ENCODE data around the gene FARP1. TPM values are rescaled to one million over a fixed set of nuclear protein-coding genes. Genes with fewer than 3 reads are reported as not detected.

Gene FARP1
- total RNA-seq, 1 donor from 2014 or later: 289 TPM

DNA sequence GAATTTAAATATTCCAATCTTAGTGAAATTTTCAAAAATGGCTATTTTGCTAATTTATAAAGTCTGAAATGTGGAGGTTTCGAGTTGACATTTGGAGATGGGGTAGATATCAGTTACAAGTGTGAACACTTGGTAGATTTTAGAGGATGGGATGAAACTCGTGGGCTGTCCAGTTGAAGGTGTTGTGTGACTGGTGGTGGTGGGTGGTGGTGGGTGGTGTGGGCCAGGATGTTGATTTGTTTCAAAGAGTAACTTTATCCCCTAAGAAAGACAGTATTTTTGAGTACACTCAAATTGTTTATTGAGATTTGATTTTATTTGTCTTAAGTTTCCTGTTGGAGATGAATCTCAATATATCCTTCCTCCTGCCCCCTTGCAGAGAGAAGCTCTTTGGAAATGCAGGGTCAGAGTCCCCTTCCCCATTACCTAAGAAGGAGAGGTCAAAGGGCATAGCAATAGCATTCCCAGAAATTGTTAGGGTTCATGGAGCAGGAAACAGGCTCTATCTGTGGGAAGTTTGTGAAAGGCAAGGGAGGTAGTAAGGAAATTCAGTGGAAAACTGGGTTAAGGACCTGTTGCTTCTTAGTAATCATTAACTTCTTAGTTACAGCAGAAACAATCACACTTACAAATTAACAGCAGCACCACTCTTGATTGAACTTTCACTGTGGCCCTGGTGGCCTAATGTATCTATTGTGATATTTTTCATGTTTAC is 167.7 kb downstream of the FARP1 start:
- peaks cover 9% of the 10 kb centered on the region for H3K36me3 Mint-ChIP-seq
- DNase-seq (ENCODE audit: low spot score in 2 of 2, unreplicated experiment in 2 of 2): no peak
- peaks cover 31% of the 10 kb centered on the region for H3K4me1 Mint-ChIP-seq
- H3K4me3 Mint-ChIP-seq: no peak overlapping the region
- H3K27ac Mint-ChIP-seq: peak overlapping the region; percentile 63
- TF ChIP-seq, protein P1, sequence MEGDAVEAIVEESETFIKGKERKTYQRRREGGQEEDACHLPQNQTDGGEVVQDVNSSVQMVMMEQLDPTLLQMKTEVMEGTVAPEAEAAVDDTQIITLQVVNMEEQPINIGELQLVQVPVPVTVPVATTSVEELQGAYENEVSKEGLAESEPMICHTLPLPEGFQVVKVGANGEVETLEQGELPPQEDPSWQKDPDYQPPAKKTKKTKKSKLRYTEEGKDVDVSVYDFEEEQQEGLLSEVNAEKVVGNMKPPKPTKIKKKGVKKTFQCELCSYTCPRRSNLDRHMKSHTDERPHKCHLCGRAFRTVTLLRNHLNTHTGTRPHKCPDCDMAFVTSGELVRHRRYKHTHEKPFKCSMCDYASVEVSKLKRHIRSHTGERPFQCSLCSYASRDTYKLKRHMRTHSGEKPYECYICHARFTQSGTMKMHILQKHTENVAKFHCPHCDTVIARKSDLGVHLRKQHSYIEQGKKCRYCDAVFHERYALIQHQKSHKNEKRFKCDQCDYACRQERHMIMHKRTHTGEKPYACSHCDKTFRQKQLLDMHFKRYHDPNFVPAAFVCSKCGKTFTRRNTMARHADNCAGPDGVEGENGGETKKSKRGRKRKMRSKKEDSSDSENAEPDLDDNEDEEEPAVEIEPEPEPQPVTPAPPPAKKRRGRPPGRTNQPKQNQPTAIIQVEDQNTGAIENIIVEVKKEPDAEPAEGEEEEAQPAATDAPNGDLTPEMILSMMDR (IDR thresholded peaks at IDR 0.05; ENCODE audit: unreplicated experiment): no peak
- no peaks in the 10 kb centered on the region for H3K27me3 Mint-ChIP-seq (ENCODE audit: low read depth)
- H3K9me3 Mint-ChIP-seq: peaks cover 3% of the 10 kb centered on the region

DNA sequence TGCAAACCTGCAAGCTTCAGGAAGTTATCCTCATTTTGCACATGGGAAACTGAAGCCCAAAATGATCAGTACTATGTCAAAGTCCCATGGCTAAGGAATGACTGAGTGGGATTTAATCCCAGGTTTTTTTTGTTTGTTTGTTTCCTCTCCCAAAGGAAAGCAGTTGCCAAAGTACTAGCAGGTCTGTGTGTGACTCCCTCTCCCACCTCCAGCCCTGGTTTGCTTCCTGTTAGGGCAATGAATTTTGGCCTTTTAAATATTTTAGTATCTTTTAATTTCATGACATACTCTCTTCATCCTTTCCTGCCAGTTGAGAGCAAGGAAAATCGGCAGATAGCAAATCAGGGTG is 168.3 kb downstream of the FARP1 start:
- Mint-ChIP-seq H3K4me1 (peaks cover 34% of the 10 kb centered on the region), H3K36me3 (peaks cover 8% of the 10 kb centered on the region), H3K4me3 (no peak overlapping the region), H3K9me3 (no peaks in the 10 kb centered on the region), H3K27me3 (ENCODE audit: low read depth) (no peaks in the 10 kb centered on the region), H3K27ac (no peak overlapping the region)
- no peak for DNase-seq (ENCODE audit: low spot score in 2 of 2, unreplicated experiment in 2 of 2)
- TF ChIP-seq, protein P1 (IDR thresholded peaks at IDR 0.05; ENCODE audit: unreplicated experiment): no peak

DNA sequence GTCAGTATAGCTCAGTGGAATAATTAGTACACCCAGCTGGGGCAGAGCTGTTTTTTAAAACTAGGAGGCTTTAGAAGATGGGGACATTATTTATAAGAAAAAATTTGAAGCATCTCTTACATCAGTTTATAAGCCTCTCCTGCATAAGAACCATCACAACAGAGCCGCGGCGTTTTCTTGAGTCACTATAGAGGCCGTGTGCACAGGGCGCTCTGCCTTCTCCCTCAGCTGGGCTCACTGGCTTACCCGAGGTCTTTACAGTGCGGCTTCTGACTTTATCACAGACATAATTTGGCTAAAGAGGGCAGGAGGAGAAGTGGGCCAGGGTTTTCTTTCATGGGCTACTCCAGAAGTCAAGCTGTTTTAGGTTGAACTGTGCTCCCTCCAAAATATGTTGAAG is 169.7 kb downstream of the FARP1 start:
- peaks cover 8% of the 10 kb centered on the region for H3K36me3 Mint-ChIP-seq
- DNase-seq (ENCODE audit: low spot score in 2 of 2, unreplicated experiment in 2 of 2): no peak
- H3K27me3 Mint-ChIP-seq (ENCODE audit: low read depth): no peaks in the 10 kb centered on the region
- peaks cover 26% of the 10 kb centered on the region for H3K4me1 Mint-ChIP-seq
- peak overlapping the region; percentile 59 for H3K27ac Mint-ChIP-seq
- TF ChIP-seq, protein P1 (IDR thresholded peaks at IDR 0.05; ENCODE audit: unreplicated experiment): no peak
- H3K9me3 Mint-ChIP-seq: no peaks in the 10 kb centered on the region
- H3K4me3 Mint-ChIP-seq: no peak overlapping the region

DNA sequence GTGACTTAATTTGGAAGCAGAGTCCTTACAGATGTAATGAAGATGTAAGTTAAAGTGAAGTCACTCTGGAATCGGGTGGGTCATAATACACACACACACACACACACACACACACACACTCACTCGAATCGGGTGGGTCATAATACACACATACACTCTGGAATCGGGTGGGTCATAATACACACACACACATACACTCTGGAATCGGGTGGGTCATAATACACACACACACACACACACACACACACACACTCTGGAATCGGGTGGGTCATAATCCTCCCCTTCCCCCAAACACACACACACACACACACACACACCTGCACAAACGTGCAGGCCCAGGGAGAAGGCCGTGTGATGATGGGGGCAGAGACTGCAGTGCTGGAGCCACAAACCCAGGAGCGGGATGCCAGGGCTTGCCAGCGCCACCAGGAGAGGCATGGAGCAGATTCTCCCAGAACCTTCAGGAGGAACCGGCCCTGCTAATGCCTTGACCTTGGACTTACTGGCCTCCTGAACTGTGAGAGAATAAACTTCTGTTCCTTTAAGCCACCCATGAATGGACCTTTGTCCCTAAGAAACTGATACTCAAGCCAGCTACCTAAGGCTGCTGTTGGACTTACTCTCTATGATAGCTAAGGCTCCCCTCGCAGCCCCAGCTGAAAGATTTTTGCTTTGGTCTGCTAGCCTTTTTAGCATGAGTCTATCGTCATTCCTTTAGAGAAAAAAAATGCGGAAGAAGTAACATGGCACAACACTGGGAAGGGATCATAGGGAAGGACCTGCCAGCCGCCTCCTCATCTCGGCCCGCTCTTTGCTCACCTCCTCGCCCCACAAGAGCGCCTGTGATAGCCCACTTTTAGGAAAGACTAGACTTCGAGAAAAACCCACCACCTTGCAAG is 170.4 kb downstream of the FARP1 start:
- no peaks in the 10 kb centered on the region for H3K9me3 Mint-ChIP-seq
- H3K4me1 Mint-ChIP-seq: peaks cover 20% of the 10 kb centered on the region
- no peaks in the 10 kb centered on the region for H3K27me3 Mint-ChIP-seq (ENCODE audit: low read depth)
- TF ChIP-seq, protein P1 (IDR thresholded peaks at IDR 0.05; ENCODE audit: unreplicated experiment): no peak
- DNase-seq (ENCODE audit: low spot score in 2 of 2, unreplicated experiment in 2 of 2): no peak
- no peak overlapping the region for H3K4me3 Mint-ChIP-seq
- peaks cover 7% of the 10 kb centered on the region for H3K36me3 Mint-ChIP-seq
- peak overlapping the region; percentile 59 for H3K27ac Mint-ChIP-seq

DNA sequence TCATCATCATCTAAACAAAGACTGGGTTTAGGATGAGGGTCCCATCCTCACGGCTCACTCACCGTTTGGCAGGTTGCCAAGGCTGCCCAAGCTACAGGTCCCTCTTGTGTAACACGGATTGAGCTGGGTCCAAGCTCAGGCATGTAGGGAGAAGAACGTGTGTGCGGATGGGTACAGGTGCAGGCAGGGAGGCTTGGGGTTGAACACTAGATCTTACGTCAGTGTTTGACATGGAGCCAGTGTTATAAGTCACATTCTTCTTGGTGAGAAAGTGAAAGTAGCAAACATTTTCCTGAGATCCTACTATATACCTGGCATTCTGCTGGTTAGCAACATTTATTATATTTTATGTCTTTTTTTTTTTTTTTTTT is 171.0 kb downstream of the FARP1 start:
- peaks cover 19% of the 10 kb centered on the region for H3K4me1 Mint-ChIP-seq
- no peak overlapping the region for H3K4me3 Mint-ChIP-seq
- H3K36me3 Mint-ChIP-seq: peaks cover 7% of the 10 kb centered on the region
- no peak for DNase-seq (ENCODE audit: low spot score in 2 of 2, unreplicated experiment in 2 of 2)
- H3K27me3 Mint-ChIP-seq (ENCODE audit: low read depth): no peaks in the 10 kb centered on the region
- H3K9me3 Mint-ChIP-seq: no peaks in the 10 kb centered on the region
- H3K27ac Mint-ChIP-seq: peak overlapping the region; percentile 26
- TF ChIP-seq, protein P1 (IDR thresholded peaks at IDR 0.05; ENCODE audit: unreplicated experiment): no peak

All from mesothelial cell of epicardium (in vitro differentiated cells).